Neural cell (in vitro differentiated cells): ENCODE data around the gene ST6GALNAC3. TPM values are rescaled to one million over a fixed set of nuclear protein-coding genes. Genes with fewer than 3 reads are reported as not detected.
"Not testable (repeated sequence)": the region's sequence is repeated elsewhere in the genome, so short reads cannot be mapped to it uniquely, and the experiment has no call there.

Experiments used
- H2AFZ ChIP-seq: fragments of 200-600, 300-800 bp; sonication (generic), shearing (Covaris generic); 2 replicates; pipeline ENCODE4 v1.6.0; 2014; ENCODE audit warnings: low read depth, mild to moderate bottlenecking, antibody characterized with exemption, low read length, moderate library complexity
- H3F3A ChIP-seq: fragments of 200-600 bp; shearing (Covaris generic); 2 replicates; pipeline ENCODE4 v1.6.1; 2016; ENCODE audit warnings: mild to moderate bottlenecking, moderate library complexity, mixed read lengths, antibody characterized with exemption, low read length; ENCODE audit not compliant: insufficient read depth, poor library complexity, severe bottlenecking
- H3K27ac ChIP-seq: fragments of 200-600, 300-800 bp; sonication (generic), shearing (Covaris generic); 2 replicates; pipeline ENCODE4 v1.5.1; 2014; ENCODE audit warnings: mild to moderate bottlenecking, low read length, moderate library complexity
- H3K27me3 ChIP-seq: fragments of 300-800, 200-600 bp; sonication (generic), shearing (Covaris generic); 2 replicates; pipeline ENCODE4 v1.6.0; 2014; ENCODE audit warnings: mild to moderate bottlenecking, low read depth, low read length, moderate library complexity; ENCODE audit not compliant: insufficient read depth
- H3K36me3 ChIP-seq: fragments of 300-800, 200-600 bp; sonication (generic), shearing (Covaris generic); 2 replicates; pipeline ENCODE4 v1.5.1; 2014; ENCODE audit warnings: mild to moderate bottlenecking, antibody characterized with exemption, low read length, moderate library complexity; ENCODE audit not compliant: insufficient read depth
- H3K4me2 ChIP-seq: fragments of 300-800, 200-600 bp; sonication (generic), shearing (Covaris generic); 2 replicates; pipeline ENCODE4 v1.6.0; 2014; ENCODE audit warnings: mild to moderate bottlenecking, low read length
- H3K4me3 ChIP-seq: fragments of 300-800, 200-600 bp; sonication (generic), shearing (Covaris generic); 2 replicates; pipeline ENCODE4 v1.5.1; 2014; ENCODE audit warnings: mild to moderate bottlenecking, low read length, moderate library complexity
- H3K79me2 ChIP-seq: fragments of 200-600 bp; shearing (Covaris generic); replicated peaks from 2 replicates; pipeline ENCODE4 v1.6.0; 2014; ENCODE audit warnings: mild to moderate bottlenecking, low read length, moderate library complexity; ENCODE audit not compliant: insufficient read depth
- H3K9ac ChIP-seq: fragments of 300-800, 200-600 bp; sonication (generic), shearing (Covaris generic); 2 replicates; pipeline ENCODE4 v1.6.1; 2016; ENCODE audit warnings: mild to moderate bottlenecking, low read length, mixed read lengths
- H3K9me2 ChIP-seq: fragments of 200-600 bp; shearing (Covaris generic); 2 replicates; pipeline ENCODE4 v1.6.1; 2016; ENCODE audit warnings: mild to moderate bottlenecking, low read length, mixed read lengths; ENCODE audit not compliant: insufficient read depth
- H3K9me3 ChIP-seq: fragments of 200-600, 300-800 bp; sonication (generic), shearing (Covaris generic); 2 replicates; pipeline ENCODE4 v1.6.1; 2016; ENCODE audit warnings: mild to moderate bottlenecking, mixed run types, low read length, moderate library complexity, mixed read lengths
- H4K20me1 ChIP-seq: fragments of 200-600 bp; shearing (Covaris generic); 2 replicates; pipeline ENCODE4 v1.6.1; 2016; ENCODE audit warnings: mild to moderate bottlenecking, mixed run types; ENCODE audit not compliant: insufficient read depth
- EP300 ChIP-seq: fragments of 450-650 bp; conservative IDR thresholded peaks from 2 replicates; pipeline ENCODE4 v1.6.1; 2014; ENCODE audit warnings: antibody characterized with exemption, mild to moderate bottlenecking, moderate library complexity; ENCODE audit not compliant: poor library complexity, severe bottlenecking
- EZH2 ChIP-seq: fragments of 200-600, 300-800 bp; shearing (Covaris generic), sonication (generic); IDR thresholded peaks from 2 replicates; pipeline ENCODE4 v1.6.1; 2014; ENCODE audit warnings: antibody characterized with exemption, low read length, borderline replicate concordance, mild to moderate bottlenecking; ENCODE audit not compliant: insufficient read depth, poor library complexity, severe bottlenecking
- MXI1 ChIP-seq: fragments of 450-650 bp; conservative IDR thresholded peaks from 2 replicates; pipeline ENCODE4 v1.6.1; 2014; ENCODE audit warnings: antibody characterized with exemption, mild to moderate bottlenecking; ENCODE audit not compliant: poor library complexity, severe bottlenecking
- POLR2AphosphoS5 ChIP-seq: IDR thresholded peaks from 2 replicates; pipeline ENCODE4 v1.6.1; 2012
- RAD21 ChIP-seq: fragments of 450-650 bp; conservative IDR thresholded peaks from 2 replicates; pipeline ENCODE4 v1.6.1; 2014; ENCODE audit warnings: antibody characterized with exemption, mild to moderate bottlenecking, moderate library complexity
- SMC3 ChIP-seq: fragments of 450-650 bp; conservative IDR thresholded peaks from 2 replicates; pipeline ENCODE4 v1.6.1; 2014; ENCODE audit warnings: antibody characterized with exemption, mild to moderate bottlenecking, moderate library complexity; ENCODE audit not compliant: poor library complexity
- TAF1 ChIP-seq: IDR thresholded peaks from 2 replicates; pipeline ENCODE4 v1.6.1; 2012; ENCODE audit warnings: low read depth
- polyA plus RNA-seq: library from polyadenylated mRNA; depleted of rRNA; stranded (reverse); fragments of >200 nt; gene quantifications from 2 replicates; pipeline ENCODE4 v1.2.3, GENCODE V29; 2014
- TF ChIP-seq, protein P1 (sequence below): IDR thresholded peaks from 2 replicates; pipeline ENCODE4 v1.6.1; 2012; ENCODE audit warnings: borderline replicate concordance
- TF ChIP-seq, protein P2 (sequence below): fragments of 450-650 bp; IDR thresholded peaks from 2 replicates; pipeline ENCODE4 v1.5.1; 2014; ENCODE audit warnings: antibody characterized with exemption, mild to moderate bottlenecking, moderate library complexity; ENCODE audit not compliant: poor library complexity, severe bottlenecking

The ST6GALNAC3 gene
- polyA plus RNA-seq, 1 donor from 2014 or later: 3.6 TPM

DNA sequence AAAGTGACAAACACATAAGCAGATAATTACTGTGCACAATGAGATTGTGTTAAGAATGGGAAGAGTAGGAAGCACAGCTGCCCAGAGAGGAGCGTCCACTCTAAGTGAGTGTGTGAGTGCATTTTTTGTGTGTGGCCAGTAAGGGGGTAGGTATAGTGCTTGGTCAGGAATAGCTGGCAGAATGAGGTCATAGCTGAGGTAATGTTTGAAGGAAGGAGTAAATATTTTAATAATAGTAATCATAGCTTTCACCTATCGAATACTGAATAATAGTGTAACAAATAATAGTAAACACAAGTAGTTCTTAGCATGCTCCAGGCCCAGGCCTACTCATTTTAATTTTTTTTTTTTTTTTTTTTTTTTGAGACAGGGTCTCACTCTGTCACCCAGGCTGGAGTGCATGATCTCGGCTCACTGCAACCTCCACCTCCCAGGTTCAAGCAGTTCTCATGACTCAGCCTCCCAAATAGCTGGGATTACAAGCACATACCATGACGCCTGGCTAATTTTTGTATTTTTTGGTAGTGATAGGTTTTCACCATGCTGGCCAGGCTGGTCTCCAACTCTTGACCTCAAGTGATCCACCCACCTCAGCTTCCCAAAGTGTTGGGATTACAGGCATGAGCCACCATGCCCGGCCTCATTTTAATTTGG lies 49.0 kb downstream of the ST6GALNAC3 start:
- not testable (repeated sequence) for H3F3A ChIP-seq, H2AFZ ChIP-seq, H4K20me1 ChIP-seq, H3K9me2 ChIP-seq, H3K27me3 ChIP-seq, H3K36me3 ChIP-seq, H3K4me2 ChIP-seq, H3K9me3 ChIP-seq, H3K79me2 ChIP-seq, H3K4me3 ChIP-seq, H3K27ac ChIP-seq, H3K9ac ChIP-seq

DNA sequence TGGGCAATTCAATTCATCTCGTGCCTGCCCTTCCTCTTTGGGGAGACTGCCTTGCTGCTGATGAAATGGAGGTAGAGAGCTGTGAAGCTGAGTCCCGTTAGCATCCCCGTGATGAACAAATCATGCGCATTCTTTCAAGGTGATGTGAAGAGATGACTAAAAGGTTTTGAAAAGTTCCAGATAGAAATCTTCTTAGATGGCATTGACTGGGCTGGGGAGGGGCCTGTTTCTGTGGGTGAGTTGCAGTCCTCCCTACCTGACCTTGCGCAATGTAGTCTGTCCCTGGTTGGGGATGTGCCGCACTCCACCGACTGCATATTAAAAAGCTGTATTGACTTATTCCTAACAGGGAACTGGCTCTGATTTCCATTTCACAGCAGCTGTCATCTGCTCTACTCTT lies 49.6 kb downstream of the ST6GALNAC3 start:
- H3K9ac ChIP-seq: no peak overlapping the region
- TF ChIP-seq SMC3 (no peak), EZH2 (no peak), TAF1 (no peak), POLR2AphosphoS5 (no peak), EP300 (no peak), MXI1 (no peak), RAD21 (no peak)
- TF ChIP-seq, protein P1, sequence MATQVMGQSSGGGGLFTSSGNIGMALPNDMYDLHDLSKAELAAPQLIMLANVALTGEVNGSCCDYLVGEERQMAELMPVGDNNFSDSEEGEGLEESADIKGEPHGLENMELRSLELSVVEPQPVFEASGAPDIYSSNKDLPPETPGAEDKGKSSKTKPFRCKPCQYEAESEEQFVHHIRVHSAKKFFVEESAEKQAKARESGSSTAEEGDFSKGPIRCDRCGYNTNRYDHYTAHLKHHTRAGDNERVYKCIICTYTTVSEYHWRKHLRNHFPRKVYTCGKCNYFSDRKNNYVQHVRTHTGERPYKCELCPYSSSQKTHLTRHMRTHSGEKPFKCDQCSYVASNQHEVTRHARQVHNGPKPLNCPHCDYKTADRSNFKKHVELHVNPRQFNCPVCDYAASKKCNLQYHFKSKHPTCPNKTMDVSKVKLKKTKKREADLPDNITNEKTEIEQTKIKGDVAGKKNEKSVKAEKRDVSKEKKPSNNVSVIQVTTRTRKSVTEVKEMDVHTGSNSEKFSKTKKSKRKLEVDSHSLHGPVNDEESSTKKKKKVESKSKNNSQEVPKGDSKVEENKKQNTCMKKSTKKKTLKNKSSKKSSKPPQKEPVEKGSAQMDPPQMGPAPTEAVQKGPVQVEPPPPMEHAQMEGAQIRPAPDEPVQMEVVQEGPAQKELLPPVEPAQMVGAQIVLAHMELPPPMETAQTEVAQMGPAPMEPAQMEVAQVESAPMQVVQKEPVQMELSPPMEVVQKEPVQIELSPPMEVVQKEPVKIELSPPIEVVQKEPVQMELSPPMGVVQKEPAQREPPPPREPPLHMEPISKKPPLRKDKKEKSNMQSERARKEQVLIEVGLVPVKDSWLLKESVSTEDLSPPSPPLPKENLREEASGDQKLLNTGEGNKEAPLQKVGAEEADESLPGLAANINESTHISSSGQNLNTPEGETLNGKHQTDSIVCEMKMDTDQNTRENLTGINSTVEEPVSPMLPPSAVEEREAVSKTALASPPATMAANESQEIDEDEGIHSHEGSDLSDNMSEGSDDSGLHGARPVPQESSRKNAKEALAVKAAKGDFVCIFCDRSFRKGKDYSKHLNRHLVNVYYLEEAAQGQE: no peak
- TF ChIP-seq, protein P2, sequence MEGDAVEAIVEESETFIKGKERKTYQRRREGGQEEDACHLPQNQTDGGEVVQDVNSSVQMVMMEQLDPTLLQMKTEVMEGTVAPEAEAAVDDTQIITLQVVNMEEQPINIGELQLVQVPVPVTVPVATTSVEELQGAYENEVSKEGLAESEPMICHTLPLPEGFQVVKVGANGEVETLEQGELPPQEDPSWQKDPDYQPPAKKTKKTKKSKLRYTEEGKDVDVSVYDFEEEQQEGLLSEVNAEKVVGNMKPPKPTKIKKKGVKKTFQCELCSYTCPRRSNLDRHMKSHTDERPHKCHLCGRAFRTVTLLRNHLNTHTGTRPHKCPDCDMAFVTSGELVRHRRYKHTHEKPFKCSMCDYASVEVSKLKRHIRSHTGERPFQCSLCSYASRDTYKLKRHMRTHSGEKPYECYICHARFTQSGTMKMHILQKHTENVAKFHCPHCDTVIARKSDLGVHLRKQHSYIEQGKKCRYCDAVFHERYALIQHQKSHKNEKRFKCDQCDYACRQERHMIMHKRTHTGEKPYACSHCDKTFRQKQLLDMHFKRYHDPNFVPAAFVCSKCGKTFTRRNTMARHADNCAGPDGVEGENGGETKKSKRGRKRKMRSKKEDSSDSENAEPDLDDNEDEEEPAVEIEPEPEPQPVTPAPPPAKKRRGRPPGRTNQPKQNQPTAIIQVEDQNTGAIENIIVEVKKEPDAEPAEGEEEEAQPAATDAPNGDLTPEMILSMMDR: no peak

More for the DNA sequence above, 49.6 kb downstream of the ST6GALNAC3 start:
- no peak overlapping the region for H2AFZ ChIP-seq
- no peaks in the 10 kb centered on the region for H3K79me2 ChIP-seq
- no peaks in the 10 kb centered on the region for H3K36me3 ChIP-seq
- H3K27ac ChIP-seq: no peak overlapping the region
- no peaks in the 10 kb centered on the region for H3K9me2 ChIP-seq
- H3K4me3 ChIP-seq: no peak overlapping the region
- no peaks in the 10 kb centered on the region for H4K20me1 ChIP-seq
- no peaks in the 10 kb centered on the region for H3K27me3 ChIP-seq
- H3K9me3 ChIP-seq: no peaks in the 10 kb centered on the region
- H3K4me2 ChIP-seq: no peak overlapping the region
- no peaks in the 10 kb centered on the region for H3F3A ChIP-seq
